ENCODE data around the gene IRGQ.
A peak's percentile ranks its signal among the peaks of the same experiment; 100 is the strongest.
"Not testable (repeated sequence)": the region's sequence is repeated elsewhere in the genome, so short reads cannot be mapped to it uniquely, and the experiment has no call there.

Gene IRGQ

DNA sequence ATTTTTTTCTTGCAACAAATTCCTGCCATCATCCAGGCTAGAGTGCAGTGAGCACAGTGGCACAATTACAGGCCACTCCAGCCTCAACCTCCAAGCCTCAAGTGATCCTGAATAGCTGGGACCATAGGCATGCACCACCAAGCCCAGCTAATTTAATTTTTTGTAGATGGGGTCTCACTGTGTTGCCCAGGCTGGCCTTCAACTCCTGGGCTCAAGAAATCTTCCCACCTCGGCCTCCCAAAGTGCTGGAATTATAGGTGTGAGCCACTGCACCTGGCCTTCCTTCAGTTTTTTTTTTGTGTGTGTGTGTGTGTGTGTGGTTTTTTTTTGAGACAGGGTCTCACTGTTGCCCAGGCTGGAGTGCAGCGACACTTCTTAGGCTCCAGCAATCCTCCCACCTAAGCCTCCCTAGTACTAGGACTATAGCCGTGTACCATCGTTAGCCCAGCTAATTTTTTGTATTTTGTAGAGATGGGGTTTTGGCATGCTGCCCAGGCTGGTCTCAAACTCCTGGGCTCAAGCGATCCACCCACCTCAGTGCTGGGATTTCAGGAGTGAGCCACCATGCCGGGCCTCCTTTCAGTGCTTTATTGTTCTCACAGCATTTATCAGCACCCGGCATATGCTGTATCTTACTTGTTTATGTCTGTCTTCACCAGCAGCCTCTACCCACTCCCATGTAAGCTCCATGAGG, 10.1 kb upstream of the IRGQ start:
- Mint-ChIP-seq H3K9me3 (no peaks in the 10 kb centered on the region), H3K27me3 (no peaks in the 10 kb centered on the region), H3K4me3 (no peak overlapping the region)

GRCh38 chr19:43600326-43600725, 4.4 kb upstream of the IRGQ start:
- not testable (repeated sequence) for H3K27ac Mint-ChIP-seq (ENCODE audit: low read depth); H3K9me3 Mint-ChIP-seq; H3K27me3 Mint-ChIP-seq; H3K4me3 Mint-ChIP-seq; ATAC-seq (replicated peaks; ENCODE audit: extremely low read depth, poor library complexity, severe bottlenecking); DNase-seq (ENCODE audit: low spot score in 2 of 2)
- Mint-ChIP-seq H3K4me1 (peaks cover 41% of the 10 kb centered on the region), H3K36me3 (ENCODE audit: insufficient read depth) (peaks cover 27% of the 10 kb centered on the region)

More for the DNA sequence above, 10.1 kb upstream of the IRGQ start:
- Mint-ChIP-seq H3K4me1 (peaks cover 19% of the 10 kb centered on the region), H3K36me3 (ENCODE audit: insufficient read depth) (peaks cover 13% of the 10 kb centered on the region), H3K27ac (ENCODE audit: low read depth) (peak overlapping the region; percentile 46)
- no peak for DNase-seq (ENCODE audit: low spot score in 2 of 2)
- ATAC-seq (replicated peaks; ENCODE audit: extremely low read depth, poor library complexity, severe bottlenecking) = no peak

- DNase-seq (ENCODE audit: low spot score in 2 of 2) (no peak), ATAC-seq (replicated peaks; ENCODE audit: extremely low read depth, poor library complexity, severe bottlenecking) (no peak)
- Mint-ChIP-seq H3K36me3 (ENCODE audit: insufficient read depth) (peaks cover 29% of the 10 kb centered on the region), H3K4me1 (peaks cover 44% of the 10 kb centered on the region), H3K27me3 (no peaks in the 10 kb centered on the region), H3K4me3 (no peak overlapping the region), H3K27ac (ENCODE audit: low read depth) (no peak overlapping the region), H3K9me3 (no peaks in the 10 kb centered on the region)
Observed at GRCh38 chr19:43599635-43600295, 3.8 kb upstream of the IRGQ start.

DNA sequence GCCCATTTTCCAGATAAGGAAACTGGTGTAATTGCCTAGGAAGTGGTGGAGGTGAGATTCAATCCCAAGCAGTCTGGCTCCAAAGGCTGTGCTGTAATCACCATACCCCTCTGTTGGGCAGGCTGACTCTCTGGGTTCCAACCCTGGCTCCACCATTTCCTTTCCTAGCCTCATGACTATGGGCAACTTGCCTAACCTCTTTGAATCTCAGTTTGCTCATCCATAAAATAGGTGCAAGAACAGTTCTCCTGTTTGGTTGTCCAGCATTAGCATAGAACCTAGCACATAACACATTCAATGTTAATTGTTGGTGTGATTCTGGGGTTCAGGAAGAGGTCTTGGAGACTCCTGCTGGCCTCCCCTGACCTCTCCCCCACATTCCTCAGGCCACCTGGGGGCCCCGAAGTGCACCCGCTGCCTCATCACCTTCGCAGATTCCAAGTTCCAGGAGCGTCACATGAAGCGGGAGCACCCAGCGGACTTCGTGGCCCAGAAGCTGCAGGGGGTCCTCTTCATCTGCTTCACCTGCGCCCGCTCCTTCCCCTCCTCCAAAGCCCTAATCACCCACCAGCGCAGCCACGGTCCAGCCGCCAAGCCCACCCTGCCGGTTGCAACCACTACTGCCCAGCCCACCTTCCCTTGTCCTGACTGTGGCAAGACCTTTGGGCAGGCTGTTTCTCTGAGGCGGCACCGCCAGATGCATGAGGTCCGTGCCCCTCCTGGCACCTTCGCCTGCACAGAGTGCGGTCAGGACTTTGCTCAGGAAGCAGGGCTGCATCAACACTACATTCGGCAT, 2.7 kb upstream of the IRGQ start:
- no peak overlapping the region for H3K27ac Mint-ChIP-seq (ENCODE audit: low read depth)
- no peak overlapping the region for H3K4me3 Mint-ChIP-seq
- peaks cover 32% of the 10 kb centered on the region for H3K36me3 Mint-ChIP-seq (ENCODE audit: insufficient read depth)

GRCh38 chr19:43597876-43598275, 1.9 kb upstream of the IRGQ start:
- DNase-seq (ENCODE audit: low spot score in 2 of 2) (no peak), ATAC-seq (replicated peaks; ENCODE audit: extremely low read depth, poor library complexity, severe bottlenecking) (no peak)
- peak overlapping the region; percentile 50 for H3K27ac Mint-ChIP-seq (ENCODE audit: low read depth)
- H3K4me1 Mint-ChIP-seq = peaks cover 56% of the 10 kb centered on the region
- peak overlapping the region; percentile 94 for H3K4me3 Mint-ChIP-seq
- no peaks in the 10 kb centered on the region for H3K27me3 Mint-ChIP-seq
- no peaks in the 10 kb centered on the region for H3K9me3 Mint-ChIP-seq
- peaks cover 35% of the 10 kb centered on the region for H3K36me3 Mint-ChIP-seq (ENCODE audit: insufficient read depth)

More for the DNA sequence above, 2.7 kb upstream of the IRGQ start:
- Mint-ChIP-seq H3K27me3 (no peaks in the 10 kb centered on the region), H3K9me3 (no peaks in the 10 kb centered on the region), H3K4me1 (peaks cover 48% of the 10 kb centered on the region)
- ATAC-seq (replicated peaks; ENCODE audit: extremely low read depth, poor library complexity, severe bottlenecking) (no peak), DNase-seq (ENCODE audit: low spot score in 2 of 2) (no peak)

GRCh38 chr19:43596842-43597461, 1.0 kb upstream of the IRGQ start:
- DNase-seq (ENCODE audit: low spot score in 2 of 2) (no peak), ATAC-seq (replicated peaks; ENCODE audit: extremely low read depth, poor library complexity, severe bottlenecking) (no peak)
- Mint-ChIP-seq H3K4me3 (peak overlapping the region; percentile 94), H3K9me3 (no peaks in the 10 kb centered on the region), H3K4me1 (peaks cover 59% of the 10 kb centered on the region), H3K27ac (ENCODE audit: low read depth) (peak overlapping the region; percentile 99), H3K36me3 (ENCODE audit: insufficient read depth) (peaks cover 35% of the 10 kb centered on the region), H3K27me3 (no peaks in the 10 kb centered on the region)

DNA sequence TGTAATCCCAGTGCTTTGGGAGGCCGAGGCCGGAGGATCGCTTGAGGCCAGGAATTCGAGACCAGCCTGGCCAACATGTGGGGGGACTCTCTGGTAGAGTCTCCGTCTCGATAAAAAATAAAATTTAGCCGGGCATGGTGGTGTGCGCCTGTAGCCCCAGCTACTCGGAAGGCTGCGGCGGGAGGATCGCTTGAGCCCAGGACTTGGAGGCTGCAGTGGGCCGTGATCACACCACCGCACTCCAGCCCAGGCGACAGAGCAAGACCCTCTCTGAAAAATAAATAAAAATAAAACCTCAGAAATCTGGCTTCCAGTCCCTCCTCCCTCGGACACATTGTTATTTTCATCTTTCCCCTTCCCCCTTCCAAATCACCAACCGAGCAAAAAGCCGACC, 332 bp downstream of the IRGQ start:
- DNase-seq (ENCODE audit: low spot score in 2 of 2) = no peak
- peak; percentile 25 for ATAC-seq (replicated peaks; ENCODE audit: extremely low read depth, poor library complexity, severe bottlenecking)
- Mint-ChIP-seq H3K9me3 (no peaks in the 10 kb centered on the region), H3K4me1 (peaks cover 58% of the 10 kb centered on the region), H3K27ac (ENCODE audit: low read depth) (peak overlapping the region; percentile 99), H3K36me3 (ENCODE audit: insufficient read depth) (peaks cover 34% of the 10 kb centered on the region), H3K4me3 (peak overlapping the region; percentile 94), H3K27me3 (no peaks in the 10 kb centered on the region)

- H3K4me1 Mint-ChIP-seq = peaks cover 62% of the 10 kb centered on the region
- no peaks in the 10 kb centered on the region for H3K27me3 Mint-ChIP-seq
- peaks cover 35% of the 10 kb centered on the region for H3K36me3 Mint-ChIP-seq (ENCODE audit: insufficient read depth)
- peak overlapping the region; percentile 99 for H3K27ac Mint-ChIP-seq (ENCODE audit: low read depth)
- peak; percentile 60 to 64 for DNase-seq (ENCODE audit: low spot score in 2 of 2)
- H3K9me3 Mint-ChIP-seq = no peaks in the 10 kb centered on the region
- peak; percentile 64 for ATAC-seq (replicated peaks; ENCODE audit: extremely low read depth, poor library complexity, severe bottlenecking)
- H3K4me3 Mint-ChIP-seq = peak overlapping the region; percentile 94
Observed at GRCh38 chr19:43594710-43595604, 977 bp downstream of the IRGQ start.

GRCh38 chr19:43594081-43594697, 1.7 kb downstream of the IRGQ start:
- DNase-seq (ENCODE audit: low spot score in 2 of 2) (no peak), ATAC-seq (replicated peaks; ENCODE audit: extremely low read depth, poor library complexity, severe bottlenecking) (no peak)
- Mint-ChIP-seq H3K36me3 (ENCODE audit: insufficient read depth) (peaks cover 34% of the 10 kb centered on the region), H3K4me3 (peak overlapping the region; percentile 94), H3K27me3 (no peaks in the 10 kb centered on the region), H3K9me3 (no peaks in the 10 kb centered on the region), H3K27ac (ENCODE audit: low read depth) (peak overlapping the region; percentile 99), H3K4me1 (peaks cover 68% of the 10 kb centered on the region)

DNA sequence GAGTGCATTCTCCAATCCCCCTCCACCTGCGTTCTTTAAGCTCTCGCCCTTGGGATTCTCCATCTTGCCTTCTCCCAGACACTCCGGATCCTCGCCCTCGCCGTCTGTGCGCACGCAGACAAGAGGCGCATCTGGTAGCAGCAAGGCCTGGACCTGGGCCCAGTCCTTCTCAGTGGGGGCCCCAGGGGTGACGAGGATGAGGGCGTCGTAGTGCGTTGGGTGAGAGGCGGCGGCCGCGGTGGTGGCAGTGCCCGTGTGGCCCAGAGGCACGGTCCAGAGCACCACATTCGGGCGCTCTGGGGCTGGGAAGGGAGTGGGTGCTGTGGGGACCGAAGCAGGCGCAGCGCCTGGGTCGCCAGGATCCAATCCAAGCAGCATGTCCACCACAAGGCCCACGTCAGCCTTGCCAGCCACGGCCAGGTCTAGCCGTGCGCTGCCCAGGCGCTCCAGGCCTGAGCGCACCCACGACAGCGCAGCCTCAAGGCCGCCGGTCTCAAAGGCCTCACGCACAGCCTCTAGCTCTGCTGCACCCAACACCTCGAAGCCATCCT, 3.1 kb downstream of the IRGQ start:
- H3K4me3 Mint-ChIP-seq = peak overlapping the region; percentile 94
- ATAC-seq (replicated peaks; ENCODE audit: extremely low read depth, poor library complexity, severe bottlenecking) (no peak), DNase-seq (ENCODE audit: low spot score in 2 of 2) (no peak)
- H3K36me3 Mint-ChIP-seq (ENCODE audit: insufficient read depth) = peaks cover 33% of the 10 kb centered on the region
- no peaks in the 10 kb centered on the region for H3K27me3 Mint-ChIP-seq
- no peaks in the 10 kb centered on the region for H3K9me3 Mint-ChIP-seq
- H3K27ac Mint-ChIP-seq (ENCODE audit: low read depth) = no peak overlapping the region
- peaks cover 58% of the 10 kb centered on the region for H3K4me1 Mint-ChIP-seq

Measured in central memory CD8-positive, alpha-beta T cell (primary cell).